Measurements from ENCODE around the gene RTKN.
"Not testable (repeated sequence)": the region's sequence is repeated elsewhere in the genome, so short reads cannot be mapped to it uniquely, and the experiment has no call there.

RTKN gene

GRCh38 chr2:74460187-74460586, 18.4 kb upstream of the RTKN start:
- not testable (repeated sequence) for FAIRE-seq

- FAIRE-seq, result not testable (repeated sequence)
Measured at GRCh38 chr2:74459503-74460118, 17.9 kb upstream of the RTKN start.

GRCh38 chr2:74458938-74459363, 17.2 kb upstream of the RTKN start:
- no peak for FAIRE-seq

GRCh38 chr2:74458132-74458937, 16.6 kb upstream of the RTKN start, which contains the start of gene WBP1:
WBP1 (plus strand) TSS chr2:74458438; CDS start chr2:74458603, 165 bp downstream.
- FAIRE-seq, result peak; percentile 99

GRCh38 chr2:74457549-74458131, 15.9 kb upstream of the RTKN start:
- no peak for FAIRE-seq

- no peak for FAIRE-seq
Measured at GRCh38 chr2:74457129-74457548, 15.4 kb upstream of the RTKN start.

- FAIRE-seq, result peak; percentile 95
Measured at GRCh38 chr2:74454654-74455511, 13.1 kb upstream of the RTKN start, which contains the start of gene INO80B. INO80B (plus strand) TSS chr2:74455087; CDS start chr2:74455117, 30 bp downstream.

GRCh38 chr2:74450570-74451190, 8.9 kb upstream of the RTKN start:
- FAIRE-seq, result no peak

GRCh38 chr2:74448771-74449170, 7.0 kb upstream of the RTKN start:
- no peak for FAIRE-seq

- FAIRE-seq, result no peak
Measured at GRCh38 chr2:74447230-74447999, 5.7 kb upstream of the RTKN start.

GRCh38 chr2:74444498-74445318, 3.0 kb upstream of the RTKN start:
- FAIRE-seq, result no peak

GRCh38 chr2:74442483-74443297, 953 bp upstream of the RTKN start:
- not testable (repeated sequence) for FAIRE-seq

GRCh38 chr2:74441170-74441689, 507 bp downstream of the RTKN start:
- no peak for FAIRE-seq

- peak; percentile 85 for FAIRE-seq
Measured at GRCh38 chr2:74440378-74441169, 1.2 kb downstream of the RTKN start.

- no peak for FAIRE-seq
Measured at GRCh38 chr2:74439803-74440377, 1.8 kb downstream of the RTKN start.

GRCh38 chr2:74439373-74439772, 2.4 kb downstream of the RTKN start:
- no peak for FAIRE-seq

- no peak for FAIRE-seq
Measured at GRCh38 chr2:74438248-74438647, 3.5 kb downstream of the RTKN start.

Measured in G401.6 (cell line).